NCI-H1694 treated with DMSO at 0.1 percent for 48 hours (cell line): ENCODE results near the gene ERVW-1.
"Not testable (repeated sequence)": the region's sequence is repeated elsewhere in the genome, so short reads cannot be mapped to it uniquely, and the experiment has no call there.

Source experiments
- DNase-seq: peaks from one replicate; lab custom pipeline; 2025; lab: John Stamatoyannopoulos, UW

Gene ERVW-1

DNA sequence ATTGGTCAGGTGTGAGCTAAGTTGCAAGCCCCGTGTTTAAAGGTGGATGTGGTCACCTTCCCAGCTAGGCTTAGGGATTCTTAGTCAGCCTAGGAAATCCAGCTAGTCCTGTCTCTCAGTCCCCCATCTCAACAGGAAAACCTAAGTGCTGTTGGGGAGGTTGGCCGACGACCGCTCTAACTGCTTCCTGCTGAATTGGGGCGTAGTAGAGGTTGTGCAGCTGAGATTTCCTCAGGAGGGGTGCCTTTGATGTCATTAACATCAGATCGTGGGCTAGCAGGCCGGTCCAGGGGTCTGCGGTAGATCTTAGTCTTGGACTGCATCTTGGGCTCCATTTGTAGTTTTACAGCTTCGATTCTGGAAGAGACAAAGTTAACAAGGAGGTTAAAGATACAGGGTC lies 9.2 kb downstream of the ERVW-1 start:
- DNase-seq: not testable (repeated sequence)

DNA sequence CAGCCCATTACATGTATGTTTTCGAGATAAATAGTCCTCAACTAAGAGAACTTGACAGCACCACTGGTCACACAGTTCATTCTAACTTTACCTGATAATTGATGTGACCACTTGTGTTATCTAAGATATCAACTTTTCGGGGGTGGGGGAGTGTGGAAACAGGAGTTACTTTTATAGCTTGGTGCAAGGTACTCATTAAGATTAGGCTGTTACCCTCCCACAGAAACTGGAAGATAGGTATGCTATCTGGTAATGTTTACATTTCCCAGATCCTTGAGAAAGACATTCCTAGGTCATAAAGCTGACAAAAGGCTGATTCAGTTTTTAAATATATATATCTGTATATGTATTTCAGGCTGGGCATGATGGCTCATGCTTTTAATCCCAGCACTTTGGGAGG lies 11.1 kb downstream of the ERVW-1 start:
- DNase-seq: no peak

DNA sequence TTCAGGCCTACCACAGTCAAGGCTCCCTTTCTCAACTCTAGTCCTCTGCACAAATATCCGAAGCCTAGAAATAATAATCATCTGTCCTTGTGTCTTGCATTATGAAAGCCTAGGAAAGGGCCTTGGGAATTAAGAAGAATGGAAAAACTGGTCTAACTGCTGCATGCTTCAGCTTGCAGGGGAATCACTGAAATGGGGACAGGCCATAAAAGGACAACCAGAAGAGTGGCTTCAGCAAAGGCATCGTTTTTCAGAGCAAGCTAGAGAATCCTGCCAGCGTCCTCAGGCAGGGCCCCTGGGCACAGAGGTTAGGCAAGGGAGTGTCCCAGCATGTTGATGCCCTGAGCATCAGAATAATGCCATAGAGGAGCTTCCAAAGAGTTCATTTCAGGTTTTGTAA lies 13.2 kb downstream of the ERVW-1 start:
- DNase-seq: no peak

DNA sequence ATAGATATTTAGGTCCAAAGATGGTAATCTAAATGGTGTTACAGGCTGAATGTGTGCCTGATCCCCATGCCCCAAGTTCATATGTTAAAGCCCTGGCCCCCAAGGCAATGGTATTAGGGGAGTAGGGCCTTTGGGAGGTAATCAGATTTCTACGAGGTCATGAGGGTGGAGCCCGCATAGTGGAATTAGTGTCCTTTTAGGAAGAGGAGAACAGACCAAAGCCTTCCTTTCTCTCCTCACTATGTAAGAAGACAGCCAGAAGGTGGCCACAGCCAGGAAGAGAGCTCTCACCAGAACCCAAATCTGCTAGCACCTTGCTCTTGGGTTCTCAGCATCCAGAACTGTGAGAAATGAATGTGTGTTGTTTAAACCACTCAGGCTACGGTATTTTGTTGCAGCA lies 15.2 kb downstream of the ERVW-1 start:
- DNase-seq: no peak

DNA sequence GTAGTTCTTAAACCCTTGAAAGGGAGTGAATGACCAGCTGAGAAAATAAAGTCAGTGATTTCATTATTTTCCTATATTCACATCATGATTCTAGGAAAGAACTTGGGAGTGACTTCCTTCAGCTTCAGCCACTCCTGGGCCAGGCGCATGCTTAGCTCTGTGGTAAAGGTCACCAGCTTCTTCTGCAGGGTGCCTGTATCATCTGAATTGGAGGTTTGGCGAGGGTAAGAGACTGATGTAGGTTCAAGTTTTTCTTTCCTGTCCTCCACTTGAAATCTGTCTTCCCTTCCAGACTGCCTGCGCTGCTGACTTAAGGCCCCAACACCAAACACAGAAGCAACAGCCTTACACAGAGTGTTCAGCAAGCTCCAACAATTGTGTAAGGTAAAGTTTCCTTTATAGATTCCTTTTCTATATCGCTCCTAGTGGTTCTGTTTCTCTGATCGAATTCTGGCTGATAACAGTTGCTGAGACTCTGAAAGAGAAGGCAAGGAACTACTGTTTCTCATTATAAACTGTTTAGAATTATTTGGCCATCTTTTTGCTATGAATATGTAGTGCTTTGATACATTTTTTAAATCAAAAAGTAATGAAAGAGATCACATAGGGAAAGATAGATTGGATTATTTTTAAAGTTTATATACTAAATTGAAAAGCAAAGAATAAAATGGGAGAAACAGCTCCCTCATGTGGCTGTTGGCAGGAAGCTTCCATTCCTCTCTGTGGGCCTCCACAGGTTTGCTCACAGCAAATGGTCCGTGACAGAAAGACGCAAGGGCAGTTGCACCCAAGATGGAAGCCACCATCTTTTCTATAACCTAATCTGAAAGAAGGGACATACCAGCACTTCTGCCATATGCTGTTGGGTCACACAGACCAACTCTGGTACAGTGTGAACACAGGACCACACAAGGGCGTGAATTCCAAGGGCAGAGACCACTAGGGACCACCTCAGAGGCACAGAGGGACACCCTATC lies 16.4 kb downstream of the ERVW-1 start:
- DNase-seq: peak; percentile 45

DNA sequence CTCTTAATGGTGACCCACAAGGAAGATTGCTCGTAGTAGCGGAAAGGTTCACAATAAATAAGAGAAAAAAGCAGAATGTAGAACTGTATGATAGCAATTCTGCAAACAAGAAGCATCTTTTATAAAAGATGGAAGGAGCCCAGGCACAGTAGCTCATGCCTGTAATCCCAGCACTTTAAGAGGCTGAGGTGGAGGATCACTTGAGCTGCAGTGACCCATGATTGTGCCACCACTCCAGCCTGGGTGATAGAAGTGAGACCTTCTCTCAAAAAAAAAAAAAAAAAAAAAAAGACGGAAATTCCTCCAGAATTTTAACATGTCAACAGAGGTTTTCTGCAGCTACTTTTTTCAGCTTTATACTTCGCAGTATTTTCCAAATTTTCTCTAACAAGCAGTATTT lies 17.2 kb downstream of the ERVW-1 start:
- no peak for DNase-seq

DNA sequence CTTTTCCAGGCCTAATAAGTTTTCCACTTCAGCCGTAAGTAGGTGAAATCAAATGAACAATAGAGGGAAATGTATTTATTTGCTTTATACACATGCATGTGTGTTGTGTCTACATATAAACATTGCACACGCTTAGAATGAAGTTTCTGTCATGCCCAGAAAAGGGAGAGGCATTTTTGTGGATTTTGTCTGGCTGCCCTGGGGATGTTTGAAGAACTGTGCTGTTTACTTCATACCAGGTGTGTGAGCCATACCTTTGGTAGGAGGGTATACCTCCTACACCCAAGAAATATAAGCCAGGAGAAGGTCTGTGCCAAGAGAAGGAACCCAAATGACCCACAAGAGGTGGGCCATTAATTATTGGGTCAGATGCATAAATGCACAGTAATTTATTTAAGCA lies 17.6 kb downstream of the ERVW-1 start:
- DNase-seq: no peak

DNA sequence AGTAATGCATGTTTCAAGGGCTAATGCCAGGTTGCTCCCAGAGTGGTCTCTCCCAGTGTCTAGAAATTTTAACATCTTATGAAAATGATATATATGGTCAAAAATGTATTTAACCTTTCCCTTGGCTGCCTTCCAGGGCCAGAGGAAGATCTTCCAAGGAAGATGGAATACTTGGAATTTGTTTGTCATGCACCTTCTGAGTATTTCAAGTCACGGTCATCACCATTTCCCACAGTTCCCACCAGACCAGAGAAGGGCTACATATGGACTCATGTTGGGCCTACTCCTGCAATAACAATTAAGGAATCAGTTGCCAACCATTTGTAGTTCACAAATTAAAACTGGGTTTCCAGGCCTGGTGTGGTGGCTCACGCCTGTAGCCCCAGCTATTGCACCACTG lies 21.5 kb downstream of the ERVW-1 start:
- DNase-seq: no peak

DNA sequence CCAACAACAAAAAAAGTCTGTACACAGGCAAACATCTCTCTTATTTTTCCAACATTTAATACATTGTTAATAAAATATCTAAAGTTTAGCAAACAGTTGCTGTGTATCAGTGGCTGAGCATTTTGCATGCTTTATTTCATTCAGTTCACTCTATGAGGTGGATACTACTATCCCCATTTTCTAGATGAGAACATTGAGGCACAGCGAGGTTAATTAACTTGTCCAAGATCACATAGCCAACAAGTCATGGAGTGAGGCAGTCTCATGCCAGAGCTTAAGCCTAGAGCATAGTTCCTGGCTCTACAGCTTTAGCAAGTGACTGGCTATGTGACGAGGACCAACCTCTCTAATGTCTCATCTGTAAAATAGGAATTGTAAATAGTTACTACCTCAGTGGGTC lies 26.1 kb downstream of the ERVW-1 start:
- DNase-seq: no peak

DNA sequence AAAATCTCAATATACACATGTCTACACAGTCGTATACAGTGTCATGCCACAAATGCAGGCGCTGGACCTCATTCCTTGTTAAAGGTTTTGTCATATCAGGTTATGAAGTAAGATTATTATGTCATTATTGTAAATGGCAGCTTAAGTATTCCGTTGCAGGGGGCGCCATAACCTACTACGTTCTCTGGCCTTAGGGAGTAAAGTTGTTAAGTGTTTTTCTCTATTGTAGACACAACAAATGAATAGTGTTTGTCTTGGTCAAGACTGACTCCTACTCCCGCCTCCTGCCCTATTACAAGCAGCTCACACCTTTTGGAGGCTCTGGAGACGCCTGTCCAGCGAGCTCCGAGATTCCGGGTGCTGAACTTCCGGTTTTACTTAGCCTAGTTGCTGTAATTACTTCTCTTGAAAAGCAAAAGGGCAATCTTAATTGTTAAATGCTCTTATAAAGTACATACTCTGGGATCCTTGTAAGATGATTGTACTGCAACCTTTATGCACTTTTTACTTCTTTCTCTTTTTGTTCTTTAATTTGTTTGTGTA lies 29.5 kb downstream of the ERVW-1 start:
- peak; percentile 27 for DNase-seq

DNA sequence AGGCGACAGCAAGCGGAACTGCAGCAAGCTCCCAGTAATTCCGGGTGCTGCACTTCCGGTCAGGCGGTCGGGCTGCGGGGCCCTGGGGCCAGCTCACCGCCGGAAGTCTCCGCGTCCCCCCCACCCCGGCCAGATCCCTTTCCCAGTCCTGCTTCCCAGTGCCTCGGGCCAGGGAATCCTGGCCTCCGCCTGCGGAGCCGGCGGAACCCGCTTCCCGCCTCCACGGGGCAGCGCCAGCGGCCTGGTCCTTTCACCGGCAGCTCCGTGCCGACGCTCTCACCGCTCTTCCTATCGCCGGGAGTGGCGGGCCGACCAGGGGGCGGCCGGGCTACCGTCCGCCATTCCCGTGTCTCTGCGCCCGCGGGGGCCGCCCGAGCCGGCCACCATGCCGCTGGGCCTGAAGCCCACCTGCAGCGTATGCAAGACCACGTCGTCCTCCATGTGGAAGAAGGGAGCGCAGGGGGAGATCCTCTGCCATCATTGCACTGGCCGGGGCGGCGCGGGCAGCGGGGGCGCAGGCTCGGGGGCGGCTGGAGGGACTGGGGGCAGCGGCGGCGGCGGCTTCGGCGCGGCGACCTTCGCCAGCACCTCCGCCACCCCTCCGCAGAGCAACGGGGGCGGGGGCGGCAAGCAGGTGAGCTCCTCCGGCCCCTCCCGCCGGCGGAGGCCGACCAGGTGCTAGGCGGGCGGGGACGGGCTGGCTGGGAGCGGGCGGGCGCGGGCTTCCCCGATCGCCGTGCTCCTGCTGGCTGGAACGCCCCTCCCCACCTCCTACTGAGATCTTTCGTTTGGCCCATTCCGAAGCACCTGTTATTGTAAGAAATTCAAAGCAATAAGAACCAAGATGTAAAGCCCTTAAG lies 30.2 kb downstream of the ERVW-1 start, which contains the start of gene GATAD1:
TSS of gene GATAD1 (plus strand) at position 138 of the 860 bp plus-strand sequence. CDS start at position 386, 248 bp downstream.
- DNase-seq: no peak

DNA sequence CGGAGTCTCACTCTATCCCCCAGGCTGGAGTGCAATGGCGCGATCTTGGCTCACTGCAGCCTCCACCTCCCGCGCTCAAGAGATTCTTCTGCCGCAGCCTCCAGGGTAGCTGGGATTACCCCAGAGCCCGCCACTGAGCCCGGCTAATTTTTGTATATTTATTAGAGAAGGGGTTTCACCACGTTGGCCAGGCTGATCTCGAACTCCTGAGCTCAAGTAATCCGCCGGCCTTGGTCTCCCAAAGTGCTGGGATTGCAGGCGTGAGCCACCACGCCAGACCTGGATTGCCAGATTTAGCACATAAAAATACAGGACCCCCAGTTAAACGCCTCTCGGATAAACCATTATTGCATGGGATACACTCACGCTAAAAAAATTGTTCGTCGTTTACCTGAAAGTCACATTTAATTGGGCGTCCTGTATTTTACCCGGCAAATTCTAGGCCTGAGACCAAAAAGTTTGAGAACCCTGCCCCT lies 30.8 kb downstream of the ERVW-1 start:
- peak; percentile 88 for DNase-seq

DNA sequence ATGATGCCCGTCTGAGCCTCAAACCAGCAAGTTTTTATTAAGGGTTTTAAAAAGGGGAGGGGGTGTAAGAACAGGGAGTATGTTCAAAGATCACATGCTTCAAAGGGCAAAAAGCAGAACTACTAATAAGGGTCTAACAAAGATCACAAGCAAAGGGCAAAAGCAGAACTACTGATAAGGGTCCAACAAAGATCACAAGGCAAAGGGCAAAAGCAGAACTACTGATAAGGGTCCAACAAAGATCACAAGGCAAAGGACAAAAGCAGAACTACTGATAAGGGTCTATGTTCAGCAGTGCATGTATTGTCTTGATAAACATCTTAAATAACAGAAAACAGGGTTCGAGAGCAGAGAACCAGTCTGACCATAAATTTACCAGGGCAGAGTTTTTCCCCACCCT lies 35.0 kb downstream of the ERVW-1 start:
- not testable (repeated sequence) for DNase-seq

DNA sequence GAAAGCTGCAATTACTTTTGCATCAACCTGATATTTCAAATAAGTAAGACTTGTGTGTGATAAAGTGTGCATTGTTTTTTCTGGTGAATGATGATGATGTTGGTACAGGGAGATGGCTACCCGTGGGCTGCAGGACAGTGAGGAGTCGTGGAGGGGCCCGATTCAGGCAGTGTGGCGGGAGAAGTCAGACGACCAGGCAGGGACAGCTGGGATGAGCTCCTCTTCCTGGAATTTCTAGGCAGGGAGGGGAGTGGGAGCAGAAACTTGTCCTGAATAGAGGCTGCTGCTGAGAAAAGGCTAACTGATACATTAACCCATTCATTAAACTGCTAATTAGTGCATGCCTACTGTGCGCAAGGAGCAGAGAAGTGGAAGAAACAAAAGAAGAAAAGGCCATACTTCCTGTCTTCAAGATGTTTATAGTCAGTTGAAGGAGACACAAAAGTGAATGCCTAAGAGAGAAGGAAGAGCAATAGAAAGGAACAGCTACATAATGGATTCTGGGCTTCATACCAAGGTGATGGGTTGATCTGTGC lies 39.7 kb downstream of the ERVW-1 start:
- DNase-seq: no peak

DNA sequence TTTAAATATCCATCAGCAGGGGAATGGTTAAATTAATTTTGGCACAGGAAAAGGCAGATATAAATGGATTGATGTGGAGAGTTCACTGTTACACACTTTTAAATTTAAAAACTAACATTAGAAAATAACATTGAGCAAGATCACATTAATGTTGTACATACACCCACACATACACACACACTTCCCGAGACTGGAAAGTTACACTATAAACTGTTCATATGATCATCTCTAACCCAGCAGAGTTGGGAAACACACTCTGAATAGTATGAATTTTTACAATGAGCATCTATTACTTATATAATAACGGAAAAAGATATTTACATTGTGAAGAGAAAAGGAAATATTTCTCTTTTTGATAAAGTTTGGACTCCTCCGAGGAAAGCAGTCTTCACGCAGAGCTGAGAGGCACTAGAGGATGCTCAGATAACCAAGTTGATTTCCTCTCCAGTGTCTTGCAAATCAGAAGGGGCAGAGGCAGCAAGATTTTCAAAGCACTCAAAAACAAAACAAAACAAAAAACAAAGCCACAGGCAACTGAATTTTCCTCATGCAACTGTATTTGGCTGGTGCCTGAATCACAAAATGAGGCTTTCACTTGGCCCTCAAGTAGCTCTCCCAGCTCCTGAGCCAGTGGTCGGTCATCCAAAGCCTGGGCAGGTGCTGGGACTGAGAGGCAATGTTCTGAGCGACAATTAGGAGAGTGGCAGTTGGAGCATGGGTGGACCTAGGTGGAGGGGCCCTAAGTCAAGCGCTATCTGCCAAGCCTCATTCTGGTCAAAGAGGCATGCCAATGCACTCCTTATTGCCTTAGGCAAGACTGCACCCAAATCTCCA lies 40.9 kb downstream of the ERVW-1 start:
- DNase-seq: no peak

DNA sequence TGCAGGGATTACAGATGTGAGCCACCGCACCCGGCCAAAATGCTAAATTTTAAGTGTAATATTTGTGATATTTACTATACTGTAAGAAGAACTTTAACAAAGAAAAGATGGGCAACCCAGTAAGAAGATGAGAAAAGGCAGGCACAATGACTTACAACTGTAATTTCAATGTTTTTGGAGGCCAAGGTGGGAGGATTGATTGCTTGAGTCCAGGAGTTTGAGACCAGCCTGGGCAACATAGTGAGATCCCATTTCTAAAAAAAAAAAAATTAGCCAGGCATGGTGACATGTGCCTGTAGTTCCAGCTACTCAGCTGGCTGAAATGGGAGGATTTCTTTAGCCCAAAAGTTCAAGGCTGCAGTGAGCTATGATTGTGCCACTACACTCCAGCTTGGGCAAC lies 42.2 kb downstream of the ERVW-1 start:
- DNase-seq: no peak

DNA sequence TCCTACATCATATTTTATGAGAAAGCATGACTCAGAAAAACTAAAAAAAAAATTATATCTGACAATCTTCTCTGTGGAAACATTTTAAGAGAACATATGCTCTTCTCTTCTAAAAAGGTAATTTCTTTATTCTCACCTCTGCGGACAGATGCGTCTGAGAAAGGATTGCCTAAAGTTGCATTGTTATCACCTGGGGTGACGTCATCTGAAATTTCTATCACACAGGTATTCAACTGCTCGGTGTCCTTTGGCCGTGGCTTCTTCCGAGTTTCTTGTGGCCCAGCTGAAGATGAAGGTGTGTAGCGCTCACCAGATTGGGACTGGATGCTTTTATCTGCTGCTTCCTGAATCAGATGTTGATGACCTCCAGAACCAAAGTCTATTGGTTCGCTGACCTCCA lies 44.7 kb downstream of the ERVW-1 start:
- no peak for DNase-seq

DNA sequence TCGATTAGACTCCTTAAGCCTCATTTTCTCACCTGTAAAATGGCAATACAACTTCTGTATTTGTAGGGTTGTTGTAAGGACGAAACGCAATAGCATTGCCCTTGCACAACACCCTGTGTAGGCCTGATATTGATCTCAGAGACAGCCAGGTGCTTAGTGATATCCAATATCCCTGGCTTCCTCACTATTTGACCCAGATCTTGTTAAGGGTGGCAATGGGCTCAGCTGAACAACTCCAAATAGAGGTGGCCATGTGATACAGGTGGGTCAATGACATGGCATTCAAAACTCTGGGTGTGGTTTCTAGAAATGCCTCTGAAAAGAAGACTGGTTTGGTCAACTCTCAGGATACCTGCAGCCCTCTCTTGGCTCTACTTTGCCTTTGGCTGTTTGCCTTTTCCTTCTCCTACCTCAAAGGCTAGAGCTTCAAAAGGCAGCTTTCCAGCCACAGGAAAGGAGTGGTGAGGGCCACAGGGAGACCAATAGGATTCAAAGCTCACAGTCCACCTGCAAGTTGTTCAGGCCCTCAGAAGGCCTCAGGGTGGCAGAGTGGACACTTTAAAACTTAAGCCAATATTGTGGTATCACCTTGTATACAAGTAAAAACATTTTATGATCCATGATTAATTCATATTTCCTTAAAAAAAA lies 45.3 kb downstream of the ERVW-1 start:
- DNase-seq: no peak

DNA sequence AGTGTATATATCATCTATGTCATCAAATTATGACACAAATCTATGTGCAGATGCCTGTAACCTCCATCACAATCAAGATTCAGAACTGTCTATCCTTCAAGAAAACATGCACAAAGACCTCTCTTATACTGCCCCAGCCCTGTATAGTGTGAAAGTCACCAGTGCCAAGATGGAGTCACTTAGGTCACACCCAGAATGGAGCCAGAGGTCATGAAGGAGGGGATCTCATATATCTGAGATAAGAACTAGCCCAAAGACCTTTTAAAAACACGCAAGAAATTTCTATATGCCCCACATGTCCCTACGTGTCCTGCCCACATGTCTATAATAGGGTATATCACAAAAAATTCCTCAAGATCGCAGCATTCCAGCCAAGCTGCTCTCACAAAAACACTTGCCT lies 50.6 kb downstream of the ERVW-1 start:
- no peak for DNase-seq

DNA sequence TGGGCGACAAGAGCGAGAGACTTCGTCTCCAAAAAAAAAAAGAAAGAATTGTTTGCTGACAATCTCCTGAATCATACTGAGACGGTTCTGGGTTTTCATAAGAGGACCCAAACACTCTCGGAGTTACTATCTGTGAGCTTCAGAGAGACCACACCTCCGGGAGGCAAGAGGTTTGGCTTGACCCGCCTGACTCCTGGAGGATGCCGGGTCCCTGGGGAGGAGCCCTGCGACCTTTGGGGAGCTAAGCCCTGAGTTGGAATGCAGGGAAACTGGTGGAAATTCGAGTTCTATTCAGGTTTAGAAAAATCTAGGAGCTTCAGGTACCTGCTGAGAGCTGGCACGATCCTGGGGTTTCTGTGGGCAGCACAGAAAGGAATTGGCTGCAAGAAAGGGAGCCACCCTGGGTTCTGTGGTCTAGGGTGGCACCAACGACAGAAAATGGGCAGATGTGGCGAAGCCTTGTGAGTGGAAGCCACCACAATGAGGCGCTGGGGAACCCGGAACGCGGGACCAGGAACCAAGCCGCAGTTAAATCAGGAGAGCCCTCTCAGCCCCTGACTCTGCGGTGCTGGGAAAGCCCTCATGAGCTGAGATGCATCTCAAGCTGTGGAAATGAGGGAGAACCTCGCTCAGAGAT lies 52.3 kb downstream of the ERVW-1 start:
- no peak for DNase-seq
